Subcutaneous abdominal adipose tissue (tissue), 5 donors: ENCODE data around the gene PLAAT2.
A peak's percentile ranks its signal among the peaks of the same experiment; 100 is the strongest.

ENCODE experiments used
- H3K27ac ChIP-seq: one replicate; pipeline ENCODE4 v1.7.0; 2013; ENCODE audit warnings: low read depth, mild to moderate bottlenecking, inconsistent platforms, low read length, moderate library complexity
- H3K27me3 ChIP-seq, 5 donors: one replicate each; pipeline ENCODE4 v1.7.0; 2013; ENCODE audit warnings: low read length in 5 of 5, inconsistent platforms in 1 of 5; ENCODE audit not compliant: control insufficient read depth in 5 of 5, insufficient read depth in 4 of 5
- H3K36me3 ChIP-seq, 5 donors: one replicate each; pipeline ENCODE4 v1.7.0; 2013; ENCODE audit warnings: low read length in 5 of 5; ENCODE audit not compliant: control insufficient read depth in 5 of 5, insufficient read depth in 5 of 5
- H3K4me1 ChIP-seq, 5 donors: one replicate each; pipeline ENCODE4 v1.7.0; 2013; ENCODE audit warnings: low read length in 5 of 5, mild to moderate bottlenecking in 3 of 5, moderate library complexity in 1 of 5; ENCODE audit not compliant: control insufficient read depth in 5 of 5, insufficient read depth in 5 of 5
- H3K4me3 ChIP-seq, 5 donors: one replicate each; pipeline ENCODE4 v1.7.0; 2013; ENCODE audit warnings: low read length in 5 of 5, low read depth in 1 of 5
- H3K9ac ChIP-seq, 5 donors: one replicate each; pipeline ENCODE4 v1.7.0; 2013; ENCODE audit warnings: low read length in 5 of 5, mild to moderate bottlenecking in 4 of 5, moderate library complexity in 3 of 5
- H3K9me3 ChIP-seq, 5 donors: one replicate each; pipeline ENCODE4 v1.7.0; 2013; ENCODE audit warnings: low read length in 5 of 5; ENCODE audit not compliant: control insufficient read depth in 5 of 5
- donor health status: healthy.
- donor health status: healthy.
- donor health status: healthy.
- donor health status: healthy.
- donor health status: healthy.

Gene PLAAT2

DNA sequence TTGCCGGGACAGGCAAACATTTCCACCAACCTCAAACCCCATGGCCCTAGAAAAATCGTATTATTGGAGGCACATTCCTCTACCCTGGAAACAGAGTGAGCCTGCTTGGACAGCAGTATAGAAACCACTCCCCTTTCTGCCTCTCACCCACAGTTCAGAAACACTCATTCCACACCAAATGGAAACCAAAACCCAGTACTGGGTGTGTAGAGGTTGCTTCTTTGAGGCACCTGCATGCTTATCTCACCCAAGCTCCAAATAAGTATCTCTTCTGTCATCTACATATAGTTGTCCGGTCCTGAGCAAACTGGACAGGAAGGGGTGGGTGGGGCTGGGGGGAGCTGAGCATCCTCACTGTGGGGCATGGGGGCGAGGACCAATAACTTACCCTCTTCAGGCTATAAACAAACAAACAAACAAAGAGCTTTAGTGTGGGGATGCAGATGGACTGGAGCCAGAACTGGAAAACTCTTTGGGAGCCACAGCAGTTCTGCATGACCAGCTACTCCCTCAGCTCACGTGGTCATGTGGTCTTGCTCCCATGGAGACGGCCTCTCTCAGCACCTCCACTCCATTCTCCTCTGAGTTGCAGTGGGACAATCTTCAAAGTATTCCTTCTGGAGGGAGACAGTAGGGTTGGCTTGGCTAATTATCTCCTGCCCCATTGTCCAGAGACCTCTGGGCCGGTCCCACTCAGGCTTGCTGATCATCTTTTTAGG lies 1.0 kb upstream of the PLAAT2 start:
- no peak overlapping the region for H3K9ac ChIP-seq
- H3K27ac ChIP-seq, result no peak overlapping the region
- no peaks in the 10 kb centered on the region for H3K9me3 ChIP-seq
- H3K36me3 ChIP-seq, result no peaks in the 10 kb centered on the region
- H3K4me3 ChIP-seq, result no peak overlapping the region
- peaks cover 0 to 37% (median 27%) of the 10 kb centered on the region in 5 donors for H3K4me1 ChIP-seq
- H3K27me3 ChIP-seq, result no peaks in the 10 kb centered on the region

DNA sequence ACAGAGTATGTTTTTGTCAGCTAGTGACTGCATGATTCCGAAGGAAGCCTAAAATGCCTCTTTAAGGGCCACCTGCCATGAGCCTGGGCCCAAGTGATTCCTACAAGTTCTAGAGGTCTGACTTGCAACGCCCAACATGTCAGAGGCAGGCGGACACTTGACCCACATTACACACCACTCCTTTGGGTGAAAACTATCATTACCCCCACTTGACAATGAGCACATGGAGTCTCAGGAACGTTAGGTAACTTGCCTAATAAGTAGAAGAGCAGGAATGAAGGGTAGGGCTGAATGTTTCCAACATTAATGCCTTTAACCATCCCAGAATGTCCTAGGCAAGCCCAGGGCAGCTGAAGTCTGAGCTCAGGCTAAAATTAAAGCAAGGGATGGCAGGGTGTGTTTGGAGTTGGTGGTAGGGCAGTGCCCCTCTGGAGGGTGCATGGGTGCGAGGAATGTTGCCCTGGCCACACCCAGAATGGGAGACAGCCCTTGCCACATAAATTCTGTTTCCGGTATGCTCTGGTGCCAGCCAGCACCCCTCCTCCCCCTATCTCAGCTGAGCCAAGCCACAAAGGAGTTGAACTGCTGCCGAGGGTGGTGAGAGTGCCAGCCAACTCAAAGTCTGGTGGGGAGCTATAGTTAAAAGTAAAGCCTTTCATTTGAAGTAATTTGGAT lies 2.5 kb downstream of the PLAAT2 start:
- Histone ChIP-seq H3K9ac (peak overlapping the region in 1 of 5 donors; percentile 11), H3K4me1 (peaks cover 0 to 29% (median 17%) of the 10 kb centered on the region in 5 donors), H3K36me3 (no peaks in the 10 kb centered on the region), H3K27ac (peak overlapping the region; percentile 83), H3K27me3 (no peaks in the 10 kb centered on the region), H3K4me3 (peak overlapping the region in 1 of 5 donors; percentile 29), H3K9me3 (no peaks in the 10 kb centered on the region)

DNA sequence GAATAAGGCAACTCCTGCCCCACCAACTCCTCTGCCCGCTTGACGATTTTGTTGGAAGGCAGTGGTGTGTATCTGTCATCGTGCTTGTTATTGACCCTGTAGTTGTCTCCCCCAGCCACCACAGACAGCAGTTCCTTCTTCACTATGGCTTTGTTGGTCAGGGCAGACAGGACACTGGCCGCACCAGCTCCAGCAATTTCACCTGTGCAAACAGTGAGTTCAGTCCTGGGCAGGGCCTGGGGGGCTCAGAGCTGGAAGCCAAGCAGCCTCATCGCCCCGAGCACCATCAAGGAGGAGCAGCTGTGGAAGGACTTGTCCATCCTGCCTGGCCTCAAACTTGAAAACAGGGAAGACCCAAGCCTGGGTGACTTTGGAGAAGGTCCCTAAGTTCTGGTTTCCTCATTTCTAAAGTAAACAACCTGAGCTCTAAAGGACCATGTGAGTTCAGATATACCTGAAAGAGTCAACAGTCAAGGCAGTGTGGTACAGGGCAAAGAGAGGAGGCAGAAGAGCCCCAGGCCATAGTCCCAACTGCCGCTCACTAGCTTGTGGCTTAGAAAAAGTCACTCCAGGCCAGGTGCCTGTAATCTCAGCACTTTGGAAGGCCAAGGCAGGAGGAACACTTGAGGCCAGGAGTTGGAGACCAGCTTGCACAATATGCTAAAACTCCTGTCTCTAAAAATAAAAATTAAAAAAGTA lies 4.6 kb downstream of the PLAAT2 start:
- no peak overlapping the region for H3K9ac ChIP-seq

DNA sequence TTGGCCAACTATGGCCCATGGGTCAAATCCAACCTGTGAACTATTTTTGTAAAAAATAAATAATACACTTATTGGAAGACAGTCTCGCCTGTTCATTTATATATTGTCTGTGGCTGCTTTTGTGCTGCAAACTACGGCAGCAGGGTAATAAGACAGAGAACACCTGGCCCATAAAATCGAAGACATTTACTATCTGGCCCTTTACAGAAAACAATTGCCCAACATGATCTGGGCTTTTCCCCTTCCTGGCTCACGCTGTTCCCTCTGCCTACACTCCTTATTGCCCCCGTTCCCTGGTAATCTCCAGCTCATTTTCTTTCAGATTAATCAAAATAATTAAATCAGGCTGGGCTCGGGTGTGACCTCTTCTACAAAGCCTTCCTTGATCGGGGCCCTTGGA lies 5.6 kb downstream of the PLAAT2 start:
- H3K9me3 ChIP-seq, result no peaks in the 10 kb centered on the region
- no peaks in the 10 kb centered on the region for H3K36me3 ChIP-seq
- H3K27ac ChIP-seq, result no peak overlapping the region

More for the DNA sequence above, 4.6 kb downstream of the PLAAT2 start:
- Histone ChIP-seq H3K27ac (no peak overlapping the region), H3K4me3 (no peak overlapping the region), H3K4me1 (peaks cover 0 to 42% (median 25%) of the 10 kb centered on the region in 5 donors), H3K9me3 (no peaks in the 10 kb centered on the region), H3K36me3 (no peaks in the 10 kb centered on the region), H3K27me3 (no peaks in the 10 kb centered on the region)

DNA sequence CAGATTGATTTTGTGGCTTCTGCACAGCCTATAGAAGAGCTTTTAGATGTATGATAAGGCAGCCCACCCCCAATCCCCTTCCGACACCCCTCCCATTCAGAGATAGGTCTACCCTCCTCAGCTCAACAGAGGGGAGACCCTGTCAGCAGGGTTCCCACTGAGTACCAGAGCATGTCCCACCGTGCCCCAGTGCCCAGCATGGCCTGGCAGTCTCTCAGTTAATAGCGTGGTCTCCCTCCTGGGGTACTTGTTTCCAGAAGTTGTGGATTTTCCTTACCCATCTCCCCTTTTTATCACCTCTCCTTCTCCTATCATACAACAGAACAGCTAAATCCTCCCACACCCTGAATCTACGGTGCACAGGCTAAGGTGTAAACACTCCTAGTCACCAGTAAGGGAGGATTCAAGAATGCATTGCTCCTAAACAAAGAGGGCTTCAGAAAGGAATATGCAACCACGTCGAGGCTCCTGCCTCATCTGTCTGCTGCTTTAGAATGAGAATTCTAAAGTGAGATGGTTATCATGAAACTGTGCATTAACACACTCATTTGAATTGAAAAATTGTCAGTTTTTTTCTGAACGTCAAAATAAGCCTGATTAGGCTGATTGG lies 6.7 kb downstream of the PLAAT2 start:
- no peaks in the 10 kb centered on the region for H3K9me3 ChIP-seq
- H3K4me1 ChIP-seq, result peaks cover 0 to 57% (median 39%) of the 10 kb centered on the region in 5 donors
- H3K36me3 ChIP-seq, result no peaks in the 10 kb centered on the region
- H3K27ac ChIP-seq, result no peak overlapping the region
- H3K9ac ChIP-seq, result no peak overlapping the region
- no peaks in the 10 kb centered on the region for H3K27me3 ChIP-seq
- H3K4me3 ChIP-seq, result no peak overlapping the region

More for the DNA sequence above, 5.6 kb downstream of the PLAAT2 start:
- peaks cover 0 to 52% (median 35%) of the 10 kb centered on the region in 5 donors for H3K4me1 ChIP-seq
- no peak overlapping the region for H3K4me3 ChIP-seq
- no peak overlapping the region for H3K9ac ChIP-seq
- H3K27me3 ChIP-seq, result no peaks in the 10 kb centered on the region

DNA sequence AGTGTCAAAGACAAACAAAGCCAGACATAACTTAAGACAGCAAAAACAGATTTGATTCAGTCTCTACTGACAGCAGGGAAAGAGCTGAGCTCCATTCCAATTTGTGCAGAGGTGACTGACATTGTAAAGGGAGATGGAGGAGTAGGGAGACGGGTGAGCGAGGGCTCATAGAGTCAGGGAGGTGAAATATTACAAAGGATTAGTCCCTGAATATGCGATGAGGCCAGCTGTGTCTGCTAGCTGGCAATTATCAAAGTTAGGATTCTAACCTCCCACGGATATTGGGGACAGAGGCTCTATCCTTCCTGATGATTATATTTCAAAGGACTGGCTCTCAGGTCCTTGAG lies 8.3 kb downstream of the PLAAT2 start:
- Histone ChIP-seq H3K36me3 (no peaks in the 10 kb centered on the region), H3K27me3 (no peaks in the 10 kb centered on the region), H3K9me3 (no peaks in the 10 kb centered on the region), H3K4me3 (no peak overlapping the region), H3K27ac (peak overlapping the region; percentile 42), H3K9ac (peak overlapping the region in 1 of 5 donors; percentile 11), H3K4me1 (peaks cover 0 to 44% (median 23%) of the 10 kb centered on the region in 5 donors)

DNA sequence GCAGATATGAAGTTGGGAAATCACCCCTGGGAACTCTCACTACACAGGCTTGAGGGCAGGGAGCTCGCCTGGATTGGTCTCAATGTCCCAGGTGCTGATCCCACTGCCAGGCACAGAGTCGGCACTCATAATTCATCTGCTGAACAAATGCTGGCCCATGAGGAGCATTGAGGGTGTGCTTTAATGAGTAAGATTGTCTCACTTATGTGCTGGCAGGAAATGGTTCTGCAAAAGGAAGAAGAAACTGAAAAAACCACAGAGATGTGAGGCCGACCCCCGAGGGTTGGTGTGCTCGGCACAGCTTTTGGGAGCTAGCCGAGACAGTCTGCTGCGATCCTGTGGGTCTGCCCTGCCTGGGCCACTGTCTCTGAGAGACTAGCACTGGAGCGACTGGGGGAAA lies 9.4 kb downstream of the PLAAT2 start:
- no peaks in the 10 kb centered on the region for H3K27me3 ChIP-seq
- peaks cover 0 to 39% (median 22%) of the 10 kb centered on the region in 5 donors for H3K4me1 ChIP-seq
- no peaks in the 10 kb centered on the region for H3K36me3 ChIP-seq
- peak overlapping the region; percentile 42 for H3K27ac ChIP-seq
- peak overlapping the region in 1 of 5 donors; percentile 22 for H3K4me3 ChIP-seq
- H3K9ac ChIP-seq, result peak overlapping the region in 1 of 5 donors; percentile 31
- no peaks in the 10 kb centered on the region for H3K9me3 ChIP-seq

DNA sequence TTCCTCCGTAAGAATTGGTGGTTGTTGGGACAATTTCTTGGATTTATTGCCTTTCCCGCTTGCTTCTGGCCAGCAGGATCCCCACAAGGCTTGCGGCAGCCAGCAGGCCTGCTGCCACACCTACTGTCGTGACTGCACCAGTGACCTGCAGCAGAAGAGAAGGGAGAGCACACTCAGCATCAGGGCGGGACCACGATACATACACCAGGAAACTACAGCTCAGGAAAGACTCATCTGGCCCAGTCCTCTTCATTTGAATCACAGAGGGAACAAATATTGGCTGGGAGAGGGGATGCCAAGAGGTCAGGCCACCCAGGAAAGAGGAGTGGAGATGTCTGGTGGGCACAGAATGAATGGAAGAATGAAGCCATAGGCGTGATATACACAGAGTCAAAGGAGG lies 10.3 kb downstream of the PLAAT2 start:
- peaks cover 0 to 39% (median 22%) of the 10 kb centered on the region in 5 donors for H3K4me1 ChIP-seq
- no peak overlapping the region for H3K4me3 ChIP-seq
- peak overlapping the region; percentile 42 for H3K27ac ChIP-seq
- no peaks in the 10 kb centered on the region for H3K9me3 ChIP-seq
- no peaks in the 10 kb centered on the region for H3K27me3 ChIP-seq
- H3K9ac ChIP-seq, result no peak overlapping the region
- no peaks in the 10 kb centered on the region for H3K36me3 ChIP-seq

DNA sequence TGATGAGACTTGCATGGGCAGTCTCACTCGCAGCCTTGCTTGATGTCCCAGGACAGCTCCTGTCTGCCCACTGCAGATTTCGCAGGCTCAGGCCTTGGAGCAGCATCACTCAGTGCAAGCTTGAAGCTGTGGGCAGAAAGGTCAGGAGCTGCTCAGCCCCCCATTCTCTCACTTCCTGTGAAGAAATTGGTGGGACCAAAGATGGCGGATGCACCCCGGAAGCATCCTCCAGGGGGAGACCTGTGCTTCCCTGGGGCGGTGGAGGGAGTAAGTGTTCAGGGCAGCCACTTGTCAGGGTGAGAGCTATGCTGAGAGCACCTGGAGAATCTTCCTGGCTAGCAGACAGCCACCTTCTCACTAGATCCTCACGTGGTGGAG lies 11.3 kb downstream of the PLAAT2 start:
- Histone ChIP-seq H3K9ac (no peak overlapping the region), H3K4me3 (no peak overlapping the region), H3K36me3 (peaks cover 0 to 6% (median 0%) of the 10 kb centered on the region in 5 donors), H3K27me3 (no peaks in the 10 kb centered on the region), H3K9me3 (no peaks in the 10 kb centered on the region), H3K27ac (no peak overlapping the region), H3K4me1 (peaks cover 0 to 39% (median 22%) of the 10 kb centered on the region in 5 donors)
